ENCODE measurements around the gene XIRP1.

The XIRP1 gene

DNA sequence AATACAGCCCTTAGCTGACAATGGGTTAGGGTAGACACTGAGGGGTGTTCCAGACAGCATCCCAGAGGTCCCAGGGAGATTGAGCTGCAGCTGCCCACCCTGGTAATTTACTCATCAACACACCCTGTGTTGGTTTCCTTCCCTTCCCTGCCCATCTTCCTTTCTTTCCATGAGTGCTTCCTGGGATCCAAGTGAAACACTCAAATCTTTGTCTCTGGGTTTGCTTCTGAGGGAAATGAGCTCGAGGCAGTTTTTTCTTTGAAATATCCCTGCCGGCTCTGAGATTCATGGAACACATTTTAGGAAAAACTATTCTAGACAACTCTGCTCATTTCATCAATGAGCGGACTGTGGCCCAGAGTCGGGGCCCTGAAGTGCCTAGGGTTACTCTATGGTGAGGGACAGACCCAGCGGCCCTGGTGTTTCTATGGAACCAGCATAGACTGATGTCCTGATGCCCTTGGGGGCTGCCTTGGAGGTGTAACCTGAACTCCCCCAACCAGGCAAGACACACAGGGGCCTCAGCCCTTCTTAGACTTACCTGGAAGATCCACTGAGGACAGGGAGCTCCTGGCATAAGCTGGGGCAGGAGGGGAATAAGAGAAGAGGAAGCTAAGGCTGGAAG, 24.1 kb downstream of the XIRP1 start:
- ATAC-seq: no peak
- no peak for TF ChIP-seq PPARA (CRISPR knock-in tag; IDR thresholded peaks at IDR 0.05; ENCODE audit: borderline replicate concordance)
- TF ChIP-seq SNAI2 (CRISPR knock-in tag; IDR thresholded peaks at IDR 0.05): no peak
- TF ChIP-seq ZNF8 (CRISPR knock-in tag; IDR thresholded peaks at IDR 0.05): no peak
- no peak for TF ChIP-seq GLIS3 (CRISPR knock-in tag; IDR thresholded peaks at IDR 0.05)
- no peak for TF ChIP-seq TCF4 (CRISPR knock-in tag; IDR thresholded peaks at IDR 0.05; ENCODE audit: borderline replicate concordance)
- no peak for TF ChIP-seq ZNF565 (CRISPR knock-in tag; conservative IDR thresholded peaks at IDR 0.05; ENCODE audit: low read depth)
- no peak for TF ChIP-seq ARNTL (CRISPR knock-in tag; IDR thresholded peaks at IDR 0.05; ENCODE audit: borderline replicate concordance, low read depth)
- TF ChIP-seq, protein P1, sequence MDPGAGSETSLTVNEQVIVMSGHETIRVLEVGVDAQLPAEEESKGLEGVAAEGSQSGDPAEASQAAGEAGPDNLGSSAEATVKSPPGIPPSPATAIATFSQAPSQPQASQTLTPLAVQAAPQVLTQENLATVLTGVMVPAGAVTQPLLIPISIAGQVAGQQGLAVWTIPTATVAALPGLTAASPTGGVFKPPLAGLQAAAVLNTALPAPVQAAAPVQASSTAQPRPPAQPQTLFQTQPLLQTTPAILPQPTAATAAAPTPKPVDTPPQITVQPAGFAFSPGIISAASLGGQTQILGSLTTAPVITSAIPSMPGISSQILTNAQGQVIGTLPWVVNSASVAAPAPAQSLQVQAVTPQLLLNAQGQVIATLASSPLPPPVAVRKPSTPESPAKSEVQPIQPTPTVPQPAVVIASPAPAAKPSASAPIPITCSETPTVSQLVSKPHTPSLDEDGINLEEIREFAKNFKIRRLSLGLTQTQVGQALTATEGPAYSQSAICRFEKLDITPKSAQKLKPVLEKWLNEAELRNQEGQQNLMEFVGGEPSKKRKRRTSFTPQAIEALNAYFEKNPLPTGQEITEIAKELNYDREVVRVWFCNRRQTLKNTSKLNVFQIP (CRISPR knock-in tag; IDR thresholded peaks at IDR 0.05; ENCODE audit: borderline replicate concordance, low read depth): no peak
- no peak for TF ChIP-seq BACH2 (CRISPR knock-in tag; IDR thresholded peaks at IDR 0.05; ENCODE audit: borderline replicate concordance)
- TF ChIP-seq ZFP3 (CRISPR knock-in tag; IDR thresholded peaks at IDR 0.05): no peak
- TF ChIP-seq, protein P2, sequence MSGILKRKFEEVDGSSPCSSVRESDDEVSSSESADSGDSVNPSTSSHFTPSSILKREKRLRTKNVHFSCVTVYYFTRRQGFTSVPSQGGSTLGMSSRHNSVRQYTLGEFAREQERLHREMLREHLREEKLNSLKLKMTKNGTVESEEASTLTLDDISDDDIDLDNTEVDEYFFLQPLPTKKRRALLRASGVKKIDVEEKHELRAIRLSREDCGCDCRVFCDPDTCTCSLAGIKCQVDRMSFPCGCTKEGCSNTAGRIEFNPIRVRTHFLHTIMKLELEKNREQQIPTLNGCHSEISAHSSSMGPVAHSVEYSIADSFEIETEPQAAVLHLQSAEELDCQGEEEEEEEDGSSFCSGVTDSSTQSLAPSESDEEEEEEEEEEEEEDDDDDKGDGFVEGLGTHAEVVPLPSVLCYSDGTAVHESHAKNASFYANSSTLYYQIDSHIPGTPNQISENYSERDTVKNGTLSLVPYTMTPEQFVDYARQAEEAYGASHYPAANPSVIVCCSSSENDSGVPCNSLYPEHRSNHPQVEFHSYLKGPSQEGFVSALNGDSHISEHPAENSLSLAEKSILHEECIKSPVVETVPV (CRISPR knock-in tag; IDR thresholded peaks at IDR 0.05): no peak
- TF ChIP-seq CSDC2 (CRISPR knock-in tag; IDR thresholded peaks at IDR 0.05): no peak
- TF ChIP-seq RARB (CRISPR knock-in tag; IDR thresholded peaks at IDR 0.05): no peak
- no peak for TF ChIP-seq TOX (CRISPR knock-in tag; IDR thresholded peaks at IDR 0.05; ENCODE audit: borderline replicate concordance)
- TF ChIP-seq ZNF70 (CRISPR knock-in tag; IDR thresholded peaks at IDR 0.05): no peak

DNA sequence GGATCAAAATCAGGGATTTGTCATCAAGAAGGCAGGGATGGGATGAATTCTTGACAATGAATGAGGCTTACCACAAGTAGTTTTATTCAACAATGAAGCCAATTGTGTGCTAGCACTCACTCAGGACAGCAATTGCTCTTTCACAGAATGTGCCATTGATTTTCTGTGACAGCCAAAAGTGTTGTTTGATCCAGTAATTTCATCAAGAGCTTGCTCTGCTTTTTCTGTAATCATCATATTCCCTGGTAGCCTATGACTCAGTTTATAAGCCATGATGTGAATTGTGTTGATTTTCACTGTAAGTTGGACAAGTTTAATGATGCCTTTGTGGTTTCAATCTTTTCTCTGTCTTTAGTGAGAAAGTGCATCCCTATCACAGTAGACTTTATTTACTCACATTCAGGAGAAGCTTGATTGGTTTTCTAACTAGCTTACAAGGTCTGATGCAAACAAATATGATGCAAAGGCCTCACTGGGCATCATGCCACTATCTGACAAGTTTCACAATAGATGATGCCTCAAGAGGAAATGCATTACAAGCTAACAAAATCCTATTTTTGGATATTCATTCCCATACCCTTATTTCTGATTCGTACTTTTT, 25.4 kb downstream of the XIRP1 start:
- TF ChIP-seq GLIS3 (CRISPR knock-in tag; IDR thresholded peaks at IDR 0.05) (no peak), PPARA (CRISPR knock-in tag; IDR thresholded peaks at IDR 0.05; ENCODE audit: borderline replicate concordance) (no peak), RARB (CRISPR knock-in tag; IDR thresholded peaks at IDR 0.05) (no peak), BACH2 (CRISPR knock-in tag; IDR thresholded peaks at IDR 0.05; ENCODE audit: borderline replicate concordance) (no peak), ZNF70 (CRISPR knock-in tag; IDR thresholded peaks at IDR 0.05) (no peak), ZFP30 (CRISPR knock-in tag; IDR thresholded peaks at IDR 0.05) (no peak), ZNF565 (CRISPR knock-in tag; conservative IDR thresholded peaks at IDR 0.05; ENCODE audit: low read depth) (no peak), ZC3H10 (CRISPR knock-in tag; IDR thresholded peaks at IDR 0.05) (no peak), CSDC2 (CRISPR knock-in tag; IDR thresholded peaks at IDR 0.05) (no peak), ZFP3 (CRISPR knock-in tag; IDR thresholded peaks at IDR 0.05) (no peak), SNAI2 (CRISPR knock-in tag; IDR thresholded peaks at IDR 0.05) (no peak)
- TF ChIP-seq, protein P3, sequence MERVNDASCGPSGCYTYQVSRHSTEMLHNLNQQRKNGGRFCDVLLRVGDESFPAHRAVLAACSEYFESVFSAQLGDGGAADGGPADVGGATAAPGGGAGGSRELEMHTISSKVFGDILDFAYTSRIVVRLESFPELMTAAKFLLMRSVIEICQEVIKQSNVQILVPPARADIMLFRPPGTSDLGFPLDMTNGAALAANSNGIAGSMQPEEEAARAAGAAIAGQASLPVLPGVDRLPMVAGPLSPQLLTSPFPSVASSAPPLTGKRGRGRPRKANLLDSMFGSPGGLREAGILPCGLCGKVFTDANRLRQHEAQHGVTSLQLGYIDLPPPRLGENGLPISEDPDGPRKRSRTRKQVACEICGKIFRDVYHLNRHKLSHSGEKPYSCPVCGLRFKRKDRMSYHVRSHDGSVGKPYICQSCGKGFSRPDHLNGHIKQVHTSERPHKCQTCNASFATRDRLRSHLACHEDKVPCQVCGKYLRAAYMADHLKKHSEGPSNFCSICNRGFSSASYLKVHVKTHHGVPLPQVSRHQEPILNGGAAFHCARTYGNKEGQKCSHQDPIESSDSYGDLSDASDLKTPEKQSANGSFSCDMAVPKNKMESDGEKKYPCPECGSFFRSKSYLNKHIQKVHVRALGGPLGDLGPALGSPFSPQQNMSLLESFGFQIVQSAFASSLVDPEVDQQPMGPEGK (CRISPR knock-in tag; IDR thresholded peaks at IDR 0.05; ENCODE audit: borderline replicate concordance): no peak
- TF ChIP-seq, protein P4, sequence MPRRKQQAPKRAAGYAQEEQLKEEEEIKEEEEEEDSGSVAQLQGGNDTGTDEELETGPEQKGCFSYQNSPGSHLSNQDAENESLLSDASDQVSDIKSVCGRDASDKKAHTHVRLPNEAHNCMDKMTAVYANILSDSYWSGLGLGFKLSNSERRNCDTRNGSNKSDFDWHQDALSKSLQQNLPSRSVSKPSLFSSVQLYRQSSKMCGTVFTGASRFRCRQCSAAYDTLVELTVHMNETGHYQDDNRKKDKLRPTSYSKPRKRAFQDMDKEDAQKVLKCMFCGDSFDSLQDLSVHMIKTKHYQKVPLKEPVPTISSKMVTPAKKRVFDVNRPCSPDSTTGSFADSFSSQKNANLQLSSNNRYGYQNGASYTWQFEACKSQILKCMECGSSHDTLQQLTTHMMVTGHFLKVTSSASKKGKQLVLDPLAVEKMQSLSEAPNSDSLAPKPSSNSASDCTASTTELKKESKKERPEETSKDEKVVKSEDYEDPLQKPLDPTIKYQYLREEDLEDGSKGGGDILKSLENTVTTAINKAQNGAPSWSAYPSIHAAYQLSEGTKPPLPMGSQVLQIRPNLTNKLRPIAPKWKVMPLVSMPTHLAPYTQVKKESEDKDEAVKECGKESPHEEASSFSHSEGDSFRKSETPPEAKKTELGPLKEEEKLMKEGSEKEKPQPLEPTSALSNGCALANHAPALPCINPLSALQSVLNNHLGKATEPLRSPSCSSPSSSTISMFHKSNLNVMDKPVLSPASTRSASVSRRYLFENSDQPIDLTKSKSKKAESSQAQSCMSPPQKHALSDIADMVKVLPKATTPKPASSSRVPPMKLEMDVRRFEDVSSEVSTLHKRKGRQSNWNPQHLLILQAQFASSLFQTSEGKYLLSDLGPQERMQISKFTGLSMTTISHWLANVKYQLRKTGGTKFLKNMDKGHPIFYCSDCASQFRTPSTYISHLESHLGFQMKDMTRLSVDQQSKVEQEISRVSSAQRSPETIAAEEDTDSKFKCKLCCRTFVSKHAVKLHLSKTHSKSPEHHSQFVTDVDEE (CRISPR knock-in tag; IDR thresholded peaks at IDR 0.05): no peak
- TF ChIP-seq, protein P2 (CRISPR knock-in tag; IDR thresholded peaks at IDR 0.05): no peak
- TF ChIP-seq, protein P5, sequence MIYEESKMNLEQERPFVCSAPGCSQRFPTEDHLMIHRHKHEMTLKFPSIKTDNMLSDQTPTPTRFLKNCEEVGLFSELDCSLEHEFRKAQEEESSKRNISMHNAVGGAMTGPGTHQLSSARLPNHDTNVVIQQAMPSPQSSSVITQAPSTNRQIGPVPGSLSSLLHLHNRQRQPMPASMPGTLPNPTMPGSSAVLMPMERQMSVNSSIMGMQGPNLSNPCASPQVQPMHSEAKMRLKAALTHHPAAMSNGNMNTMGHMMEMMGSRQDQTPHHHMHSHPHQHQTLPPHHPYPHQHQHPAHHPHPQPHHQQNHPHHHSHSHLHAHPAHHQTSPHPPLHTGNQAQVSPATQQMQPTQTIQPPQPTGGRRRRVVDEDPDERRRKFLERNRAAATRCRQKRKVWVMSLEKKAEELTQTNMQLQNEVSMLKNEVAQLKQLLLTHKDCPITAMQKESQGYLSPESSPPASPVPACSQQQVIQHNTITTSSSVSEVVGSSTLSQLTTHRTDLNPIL (CRISPR knock-in tag; IDR thresholded peaks at IDR 0.05; ENCODE audit: low read depth): no peak
- peak; percentile 59 for ATAC-seq
